Skin epidermis (tissue), 12 donors: ENCODE measurements around the gene HECTD4.
"Not testable (repeated sequence)": the region's sequence is repeated elsewhere in the genome, so short reads cannot be mapped to it uniquely, and the experiment has no call there.

ENCODE experiments used
- H3K27ac ChIP-seq, 21 experiments: fragments of 200-600 bp; sonication (generic) in 11 of 21; one replicate each; pipeline ENCODE4 v1.5.0; 2020; ENCODE audit warnings: mild to moderate bottlenecking in 3 of 21, inconsistent platforms in 2 of 21, moderate library complexity in 2 of 21
- H3K4me3 ChIP-seq, 7 experiments: fragments of 200-600 bp; sonication (generic) in 2 of 7; one replicate each; pipeline ENCODE4 v1.5.0; 2020; ENCODE audit warnings: inconsistent platforms in 2 of 7, mild to moderate bottlenecking in 2 of 7, moderate library complexity in 1 of 7

Gene HECTD4

GRCh38 chr12:112285600-112286401 lies 96.4 kb downstream of the HECTD4 start:
- Histone ChIP-seq H3K27ac (no peak overlapping the region), H3K4me3 (no peak overlapping the region)

- Histone ChIP-seq H3K27ac (no peak overlapping the region), H3K4me3 (no peak overlapping the region)
Measured at GRCh38 chr12:112283546-112283945, 98.7 kb downstream of the HECTD4 start.

- H3K27ac ChIP-seq = no peak overlapping the region
- H3K4me3 ChIP-seq = no peak overlapping the region
Measured at GRCh38 chr12:112282920-112283319, 99.3 kb downstream of the HECTD4 start.

- Histone ChIP-seq H3K27ac (no peak overlapping the region), H3K4me3 (no peak overlapping the region)
Measured at GRCh38 chr12:112275836-112276235, 106.4 kb downstream of the HECTD4 start.

- H3K4me3 ChIP-seq = no peak overlapping the region
- no peak overlapping the region for H3K27ac ChIP-seq
Measured at GRCh38 chr12:112275207-112275606, 107.0 kb downstream of the HECTD4 start.

GRCh38 chr12:112270673-112271072 lies 111.6 kb downstream of the HECTD4 start:
- Histone ChIP-seq H3K4me3 (no peak overlapping the region), H3K27ac (no peak overlapping the region)

GRCh38 chr12:112266473-112266872 lies 115.8 kb downstream of the HECTD4 start:
- Histone ChIP-seq H3K4me3 (no peak overlapping the region), H3K27ac (no peak overlapping the region)

GRCh38 chr12:112261559-112261958 lies 120.7 kb downstream of the HECTD4 start:
- Histone ChIP-seq H3K27ac (no peak overlapping the region), H3K4me3 (no peak overlapping the region)

GRCh38 chr12:112258926-112259325 lies 123.3 kb downstream of the HECTD4 start:
- Histone ChIP-seq H3K27ac (no peak overlapping the region), H3K4me3 (no peak overlapping the region)

- Histone ChIP-seq H3K4me3 (no peak overlapping the region), H3K27ac (no peak overlapping the region)
Measured at GRCh38 chr12:112256780-112257179, 125.5 kb downstream of the HECTD4 start.

GRCh38 chr12:112252184-112252583 lies 130.0 kb downstream of the HECTD4 start:
- Histone ChIP-seq H3K27ac (no peak overlapping the region), H3K4me3 (no peak overlapping the region)

- not testable (repeated sequence) for H3K4me3 ChIP-seq, H3K27ac ChIP-seq
Measured at GRCh38 chr12:112244902-112245301, 137.3 kb downstream of the HECTD4 start.

GRCh38 chr12:112243255-112244110 lies 138.7 kb downstream of the HECTD4 start:
- H3K4me3 ChIP-seq = no peak overlapping the region
- no peak overlapping the region for H3K27ac ChIP-seq

- Histone ChIP-seq H3K27ac (no peak overlapping the region), H3K4me3 (no peak overlapping the region)
Measured at GRCh38 chr12:112241176-112241575, 141.1 kb downstream of the HECTD4 start.

GRCh38 chr12:112239881-112240280 lies 142.3 kb downstream of the HECTD4 start:
- Histone ChIP-seq H3K4me3 (no peak overlapping the region), H3K27ac (no peak overlapping the region)

- Histone ChIP-seq H3K4me3 (no peak overlapping the region), H3K27ac (no peak overlapping the region)
Measured at GRCh38 chr12:112239020-112239419, 143.2 kb downstream of the HECTD4 start.

- Histone ChIP-seq H3K27ac (no peak overlapping the region), H3K4me3 (no peak overlapping the region)
Measured at GRCh38 chr12:112238441-112238840, 143.8 kb downstream of the HECTD4 start.

- Histone ChIP-seq H3K27ac (no peak overlapping the region), H3K4me3 (no peak overlapping the region)
Measured at GRCh38 chr12:112236786-112237185, 145.4 kb downstream of the HECTD4 start.

GRCh38 chr12:112236386-112236785 lies 145.8 kb downstream of the HECTD4 start:
- no peak overlapping the region for H3K27ac ChIP-seq

GRCh38 chr12:112234303-112234702 lies 147.9 kb downstream of the HECTD4 start:
- Histone ChIP-seq H3K27ac (no peak overlapping the region), H3K4me3 (no peak overlapping the region)

More at GRCh38 chr12:112236386-112236785, 145.8 kb downstream of the HECTD4 start:
- H3K4me3 ChIP-seq = no peak overlapping the region

GRCh38 chr12:112233242-112233641 lies 149.0 kb downstream of the HECTD4 start:
- no peak overlapping the region for H3K27ac ChIP-seq
- H3K4me3 ChIP-seq = no peak overlapping the region
